Mesodermal cell (in vitro differentiated cells): ENCODE results near the gene SIRPB1.
"Not testable (repeated sequence)": the region's sequence is repeated elsewhere in the genome, so short reads cannot be mapped to it uniquely, and the experiment has no call there.

Experiments
- H3K27ac ChIP-seq: 2 replicates; pipeline ENCODE4 v1.7.0; 2013; ENCODE audit warnings: mild to moderate bottlenecking, low read depth, low read length, moderate library complexity; ENCODE audit not compliant: severe bottlenecking
- H3K36me3 ChIP-seq: 2 replicates; pipeline ENCODE4 v1.7.1; 2013; ENCODE audit warnings: mild to moderate bottlenecking, low read length, moderate library complexity; ENCODE audit not compliant: control insufficient read depth, insufficient read depth
- H3K4me1 ChIP-seq: one replicate; pipeline ENCODE4 v1.7.1; 2013; ENCODE audit warnings: mild to moderate bottlenecking, low read length; ENCODE audit not compliant: insufficient read depth, control insufficient read depth, poor library complexity, severe bottlenecking
- H3K4me3 ChIP-seq: 2 replicates; pipeline ENCODE4 v1.7.0; 2013; ENCODE audit warnings: low read length, control low read depth, mild to moderate bottlenecking; ENCODE audit not compliant: insufficient read depth, poor library complexity, severe bottlenecking; ENCODE audit errors: extremely low read depth
- H3K9me3 ChIP-seq: 2 replicates; pipeline ENCODE4 v1.7.1; 2013; ENCODE audit warnings: mild to moderate bottlenecking, low read length, moderate library complexity; ENCODE audit not compliant: control insufficient read depth
- WGBS, 2 experiments: methylation state at CpG; one replicate each; pipeline ENCODE4 v1.1.5; 2013; ENCODE audit warnings: missing lambda C conversion rate in 2 of 2; ENCODE audit not compliant: insufficient coverage in 2 of 2; 5-methylcytosine and 5-hydroxymethylcytosine counted together

SIRPB1 gene

GRCh38 chr20:1588533-1589460, 31.0 kb downstream of the SIRPB1 start:
- Histone ChIP-seq H3K9me3 (no peaks in the 10 kb centered on the region), H3K36me3 (no peaks in the 10 kb centered on the region), H3K27ac (no peak overlapping the region), H3K4me1 (no peaks in the 10 kb centered on the region), H3K4me3 (no peak overlapping the region)
- no CpG with 5 or more reads among the region's 9 CpGs for WGBS, 2 experiments

DNA sequence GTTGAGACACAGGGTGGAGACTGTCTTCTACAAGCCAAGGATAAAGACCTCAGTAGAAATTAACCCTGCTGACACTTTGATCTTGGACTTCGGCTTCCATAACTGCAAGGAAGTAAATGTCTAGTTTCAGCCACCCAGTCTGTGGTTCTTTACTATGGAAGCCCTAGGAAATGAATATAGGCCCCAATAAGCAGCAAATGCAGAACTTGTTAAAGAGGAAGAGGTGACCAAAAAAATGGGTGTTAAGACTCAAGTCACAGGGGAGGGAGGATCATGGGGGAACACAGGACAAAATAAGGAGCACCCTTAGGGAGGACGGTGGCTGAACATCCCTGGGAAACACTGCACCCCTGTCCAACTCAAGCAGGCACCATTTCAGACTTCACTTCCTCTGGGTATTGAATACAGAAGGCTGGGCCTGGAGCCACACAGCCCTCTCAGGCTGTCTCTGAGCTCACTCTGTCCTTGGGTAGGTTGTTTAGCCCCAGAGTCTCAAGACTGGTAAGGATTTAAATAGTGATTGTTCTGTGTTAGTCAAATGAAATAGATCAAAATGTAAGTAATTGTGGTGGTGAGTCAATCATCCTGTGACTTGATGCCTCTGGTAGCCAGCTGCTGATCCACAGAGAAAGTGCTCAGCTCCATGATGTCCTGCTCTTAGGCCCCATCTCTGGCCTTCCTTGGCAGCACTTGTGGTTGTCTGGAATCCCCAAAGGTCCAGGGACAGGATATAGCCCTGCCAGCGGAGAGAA, 31.9 kb downstream of the SIRPB1 start:
- H3K4me1 ChIP-seq: no peaks in the 10 kb centered on the region
- H3K4me3 ChIP-seq: no peak overlapping the region
- H3K9me3 ChIP-seq: no peaks in the 10 kb centered on the region
- no peaks in the 10 kb centered on the region for H3K36me3 ChIP-seq
- WGBS, 2 experiments: no CpG with 5 or more reads among the region's 3 CpGs
- H3K27ac ChIP-seq: no peak overlapping the region

- Histone ChIP-seq H3K9me3 (no peaks in the 10 kb centered on the region), H3K27ac (no peak overlapping the region), H3K4me1 (no peaks in the 10 kb centered on the region), H3K36me3 (no peaks in the 10 kb centered on the region), H3K4me3 (no peak overlapping the region)
- WGBS, 2 experiments: 95 to 98% methylated on average over 4 to 6 of the region's 6 CpGs
Measured at GRCh38 chr20:1579488-1579887, 40.3 kb downstream of the SIRPB1 start.

- H3K4me3 ChIP-seq: no peak overlapping the region
- 93 to 95% methylated on average over 4 of the region's 4 CpGs for WGBS, 2 experiments
- H3K9me3 ChIP-seq: no peaks in the 10 kb centered on the region
- no peaks in the 10 kb centered on the region for H3K36me3 ChIP-seq
- no peaks in the 10 kb centered on the region for H3K4me1 ChIP-seq
- H3K27ac ChIP-seq: no peak overlapping the region
Measured at GRCh38 chr20:1577906-1578305, 41.9 kb downstream of the SIRPB1 start.

DNA sequence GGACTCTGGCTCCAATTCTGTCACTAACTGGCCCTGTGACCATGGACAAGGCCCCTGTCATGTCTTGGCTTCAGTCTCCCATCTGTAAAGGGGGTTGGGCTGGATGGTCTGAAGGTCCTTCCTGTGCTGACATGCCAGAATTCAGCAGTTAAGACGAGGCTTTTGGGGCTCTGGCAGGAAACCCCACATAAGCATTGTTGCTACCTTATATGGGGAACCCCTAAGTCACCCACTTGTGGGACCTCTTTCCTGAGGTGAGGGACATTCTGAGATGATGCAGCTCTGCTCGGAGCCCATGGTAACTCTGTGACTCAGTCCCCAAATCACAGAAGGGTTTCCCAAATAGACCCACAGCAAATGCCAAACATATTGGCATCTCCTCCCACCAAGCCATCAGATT, 42.5 kb downstream of the SIRPB1 start:
- not testable (repeated sequence) for H3K27ac ChIP-seq, H3K4me3 ChIP-seq, H3K4me1 ChIP-seq, H3K9me3 ChIP-seq, H3K36me3 ChIP-seq
- 94 to 100% methylated on average over 1 to 2 of the region's 2 CpGs for WGBS, 2 experiments

GRCh38 chr20:1576641-1577040, 43.2 kb downstream of the SIRPB1 start:
- no peak overlapping the region for H3K4me3 ChIP-seq
- no peaks in the 10 kb centered on the region for H3K36me3 ChIP-seq
- 80 to 90% methylated on average over 2 to 3 of the region's 3 CpGs for WGBS, 2 experiments
- H3K4me1 ChIP-seq: no peaks in the 10 kb centered on the region
- H3K27ac ChIP-seq: no peak overlapping the region
- no peaks in the 10 kb centered on the region for H3K9me3 ChIP-seq

GRCh38 chr20:1576003-1576402, 43.8 kb downstream of the SIRPB1 start:
- no CpG with 5 or more reads among the region's 1 CpG for WGBS, 2 experiments
- not testable (repeated sequence) for H3K36me3 ChIP-seq, H3K27ac ChIP-seq, H3K4me3 ChIP-seq, H3K4me1 ChIP-seq, H3K9me3 ChIP-seq

GRCh38 chr20:1571583-1571982, 48.2 kb downstream of the SIRPB1 start:
- H3K4me3 ChIP-seq, H3K9me3 ChIP-seq, H3K27ac ChIP-seq, H3K36me3 ChIP-seq: not testable (repeated sequence)
- peaks cover 12% of the 10 kb centered on the region for H3K4me1 ChIP-seq
- WGBS, 2 experiments: 92% methylated on average over 7 to 8 of the region's 8 CpGs
